Stimulated activated CD4-positive, alpha-beta T cell treated with anti-CD3 and anti-CD28 coated beads, Interleukin-15, amount 100 ng/mL, for 1 hour (primary cell): ENCODE measurements around the gene GGPS1.
"Not testable (repeated sequence)": the region's sequence is repeated elsewhere in the genome, so short reads cannot be mapped to it uniquely, and the experiment has no call there.

Experiments
- DNase-seq, 2 donors: peaks; one replicate each; pipeline ENCODE4 v3.0.0-alpha.2; 2020; ENCODE audit warnings: low read depth in 1 of 2, low spot score in 1 of 2

The GGPS1 gene

GRCh38 chr1:235304549-235305451, 23.6 kb upstream of the GGPS1 start:
- DNase-seq: no peak

GRCh38 chr1:235307158-235308124, 20.9 kb upstream of the GGPS1 start:
- DNase-seq: no peak

GRCh38 chr1:235309206-235309605, 19.2 kb upstream of the GGPS1 start:
- not testable (repeated sequence) for DNase-seq

- no peak for DNase-seq
Observed at GRCh38 chr1:235313262-235313661, 15.1 kb upstream of the GGPS1 start.

GRCh38 chr1:235313931-235314678, 14.3 kb upstream of the GGPS1 start:
- DNase-seq: no peak

- no peak for DNase-seq
Observed at GRCh38 chr1:235315173-235315572, 13.2 kb upstream of the GGPS1 start.

- DNase-seq: no peak
Observed at GRCh38 chr1:235315735-235316134, 12.6 kb upstream of the GGPS1 start.

- DNase-seq: no peak
Observed at GRCh38 chr1:235317168-235317567, 11.2 kb upstream of the GGPS1 start.

- no peak for DNase-seq
Observed at GRCh38 chr1:235319255-235319654, 9.1 kb upstream of the GGPS1 start.

- DNase-seq: no peak
Observed at GRCh38 chr1:235320521-235321179, 7.7 kb upstream of the GGPS1 start.

GRCh38 chr1:235324296-235324695, 4.1 kb upstream of the GGPS1 start:
- DNase-seq: no peak

- no peak for DNase-seq
Observed at GRCh38 chr1:235325139-235325538, 3.2 kb upstream of the GGPS1 start.

- no peak for DNase-seq
Observed at GRCh38 chr1:235325854-235326253, 2.5 kb upstream of the GGPS1 start.

- peak; percentile 19 to 27 for DNase-seq
Observed at GRCh38 chr1:235326719-235327558, 1.4 kb upstream of the GGPS1 start.

GRCh38 chr1:235327559-235328270, 655 bp upstream of the GGPS1 start, which contains the start of gene ARID4B:
Gene ARID4B, minus strand, starts transcription at chr1:235328179. Its CDS starts 1,260 bp downstream, at chr1:235326919.
- DNase-seq: peak in 1 of 2 donors; percentile 41

- DNase-seq: peak; percentile 10 to 24
Observed at GRCh38 chr1:235329139-235329902, 951 bp downstream of the GGPS1 start.

- no peak for DNase-seq
Observed at GRCh38 chr1:235330918-235331285, 2.5 kb downstream of the GGPS1 start.

- DNase-seq: no peak
Observed at GRCh38 chr1:235331401-235331800, 3.0 kb downstream of the GGPS1 start.
